HepG2 (cell line): ENCODE results near the gene B3GNT9. TPM values are rescaled to one million over a fixed set of nuclear protein-coding genes. Genes with fewer than 3 reads are reported as not detected.

ENCODE experiments used
- ATAC-seq: fragments of 200-7000 bp; cut with Tn5 transposase; 3 replicates; pipeline ENCODE4 v1.9.1; 2020; ENCODE audit warnings: mild to moderate bottlenecking, moderate library complexity
- BruUV-seq: library from RNA; stranded (reverse); fragments of 400-500 nt; replicated peaks from 2 replicates; lab custom pipeline; 2021; lab: Mats Ljungman, UMichigan
- CTCF ChIA-PET: fragments of 300-600 bp; formaldehyde crosslinking; extraction: SDS; loops from one replicate; lab custom pipeline; 2021; ENCODE audit warnings: low total read pairs, inconsistent platforms, low intra/inter-chr PET ratio; lab: Yijun Ruan, JAX
- POLR2A ChIA-PET: fragments of 350-600 bp; sonication (Branson Sonifier 250); formaldehyde crosslinking; loops from one replicate; lab custom pipeline; 2020; ENCODE audit warnings: antibody characterized with exemption, inconsistent platforms; lab: Yijun Ruan, JAX
- DNase-seq: peaks from one replicate; pipeline ENCODE4 v3.0.0-alpha.2; 2015; ENCODE audit warnings: low spot score
- FAIRE-seq: peaks from 3 replicates; lab custom pipeline; 2011; peaks lifted over from hg19 to GRCh38; lab: Jason Lieb, UNC
- H2AFZ ChIP-seq: one replicate; pipeline ENCODE4 v1.6.1; 2011; ENCODE audit warnings: low read length, inconsistent platforms
- H3K27ac ChIP-seq: fragments of 300-600 bp; 3 replicates; pipeline ENCODE4 v1.8.0; 2011; ENCODE audit warnings: mixed run types, mild to moderate bottlenecking, mixed read lengths, low read length, inconsistent platforms; ENCODE audit not compliant: insufficient read depth; ENCODE audit errors: extremely low read length
- H3K27me3 ChIP-seq, 2 experiments: fragments of 200-600 bp in 1 of 2; 2 replicates in 1 of 2; 3 replicates in 1 of 2; pipeline versions ENCODE4 v1.6.0 to v1.8.0; 2011; ENCODE audit warnings: low read length in 2 of 2, mild to moderate bottlenecking in 2 of 2, moderate library complexity in 2 of 2, inconsistent platforms in 1 of 2; ENCODE audit not compliant: insufficient read depth in 2 of 2, control insufficient read depth in 1 of 2
- H3K36me3 ChIP-seq, 2 experiments: fragments of 200-600 bp in 1 of 2; replicated peaks in 1 of 2; 2 replicates in 1 of 2; 3 replicates in 1 of 2; pipeline versions ENCODE4 v1.5.1 to v1.8.0; 2011; ENCODE audit warnings: low read length in 2 of 2, inconsistent platforms in 1 of 2; ENCODE audit not compliant: insufficient read depth in 2 of 2, control insufficient read depth in 1 of 2
- H3K4me1 ChIP-seq: 2 replicates; pipeline ENCODE4 v1.5.1; 2012; ENCODE audit warnings: low read length, inconsistent platforms; ENCODE audit not compliant: insufficient read depth
- H3K4me2 ChIP-seq: 2 replicates; pipeline ENCODE4 v1.6.0; 2011; ENCODE audit warnings: low read depth, low read length, inconsistent platforms
- H3K4me3 ChIP-seq, 3 experiments: fragments of 200-600 bp in 1 of 3; sonication (generic), shearing (Covaris generic) in 1 of 3; replicated peaks in 1 of 3; 2 replicates each; pipeline ENCODE4 v1.5.1; 2011 to 2016; ENCODE audit warnings: low read length in 3 of 3, inconsistent platforms in 2 of 3, low read depth in 2 of 3, mild to moderate bottlenecking in 2 of 3, control low read depth in 1 of 3, mixed read lengths in 1 of 3; ENCODE audit not compliant: insufficient read depth in 1 of 3
- H3K79me2 ChIP-seq: one replicate; pipeline ENCODE4 v1.6.1; 2011; ENCODE audit warnings: low read length, inconsistent platforms; ENCODE audit not compliant: insufficient read depth
- H3K9ac ChIP-seq: 2 replicates; pipeline ENCODE4 v1.6.0; 2011; ENCODE audit warnings: mild to moderate bottlenecking, low read depth, low read length, inconsistent platforms; ENCODE audit not compliant: insufficient read depth
- H3K9me3 ChIP-seq: 2 replicates; pipeline ENCODE4 v1.5.1; 2012; ENCODE audit warnings: mild to moderate bottlenecking, low read length
- H4K20me1 ChIP-seq: 2 replicates; pipeline ENCODE4 v1.6.0; 2011; ENCODE audit warnings: inconsistent platforms, mild to moderate bottlenecking, low read length, moderate library complexity; ENCODE audit not compliant: insufficient read depth
- ARHGAP35 ChIP-seq: sonication (generic); formaldehyde crosslinking; IDR thresholded peaks from 2 replicates; pipeline ENCODE4 v1.9.0; 2022; ENCODE audit warnings: mild to moderate bottlenecking, inconsistent platforms, moderate library complexity, missing genetic modification reagents, borderline replicate concordance
- CBX5 ChIP-seq: sonication (generic); formaldehyde crosslinking; IDR thresholded peaks from 2 replicates; pipeline ENCODE4 v1.4.0; 2020; ENCODE audit warnings: missing genetic modification reagents, borderline replicate concordance
- FOSL2 ChIP-seq: sonication (generic); formaldehyde crosslinking; IDR thresholded peaks from 2 replicates; pipeline ENCODE4 v1.4.0; 2020; ENCODE audit warnings: missing genetic modification reagents
- LBX2 ChIP-seq: sonication (generic); formaldehyde crosslinking; IDR thresholded peaks from 2 replicates; pipeline ENCODE4 v1.5.0; 2020; ENCODE audit warnings: missing genetic modification reagents, mild to moderate bottlenecking, borderline replicate concordance
- MAFK ChIP-seq, 2 experiments: IDR thresholded peaks in 1 of 2; conservative IDR thresholded peaks in 1 of 2; 2 replicates each; pipeline ENCODE4 v1.6.1; 2011; ENCODE audit warnings: improper control_type of control experiment in 2 of 2, low read length in 2 of 2
- PHF8 ChIP-seq: sonication (generic); formaldehyde crosslinking; IDR thresholded peaks from 2 replicates; pipeline ENCODE4 v1.5.0; 2020; ENCODE audit warnings: missing genetic modification reagents
- RCOR2 ChIP-seq: IDR thresholded peaks from 2 replicates; pipeline ENCODE4 v1.6.1; 2016; ENCODE audit warnings: missing biosample characterization, missing genetic modification reagents
- SNAPC2 ChIP-seq: sonication (generic); formaldehyde crosslinking; IDR thresholded peaks from 2 replicates; pipeline ENCODE4 v1.8.1; 2022; ENCODE audit warnings: mild to moderate bottlenecking, missing genetic modification reagents
- TOPORS ChIP-seq: sonication (generic); formaldehyde crosslinking; IDR thresholded peaks from 2 replicates; pipeline ENCODE4 v1.8.0; 2023; ENCODE audit warnings: mild to moderate bottlenecking, missing genetic modification reagents
- ZFP36L2 ChIP-seq: sonication (generic); formaldehyde crosslinking; IDR thresholded peaks from 2 replicates; pipeline ENCODE4 v1.4.0; 2020; ENCODE audit warnings: missing genetic modification reagents
- ZNF33B ChIP-seq: sonication (generic); formaldehyde crosslinking; IDR thresholded peaks from 2 replicates; pipeline ENCODE4 v1.5.1; 2020; ENCODE audit warnings: mild to moderate bottlenecking, missing genetic modification reagents
- ZNF407 ChIP-seq: sonication (generic); formaldehyde crosslinking; IDR thresholded peaks from one replicate; pipeline ENCODE4 v1.5.1; 2020; ENCODE audit warnings: mild to moderate bottlenecking, missing genetic modification reagents; ENCODE audit errors: not compliant biosample characterization
- ZNF501 ChIP-seq: sonication (generic); formaldehyde crosslinking; IDR thresholded peaks from 2 replicates; pipeline ENCODE4 v1.5.1; 2020; ENCODE audit warnings: mild to moderate bottlenecking, moderate library complexity, missing genetic modification reagents
- ZNF777 ChIP-seq: sonication (generic); formaldehyde crosslinking; IDR thresholded peaks from 2 replicates; pipeline ENCODE4 v1.4.0; 2020; ENCODE audit warnings: missing genetic modification reagents
- WGBS: methylation state at CpG from one replicate; pipeline ENCODE4 v1.1.6; 2017; ENCODE audit warnings: low lambda C conversion rate; 5-methylcytosine and 5-hydroxymethylcytosine counted together
- in situ Hi-C: cut with HindIII; loops from 2 replicates; pipeline ENCODE4 v1.10.0; 2017; ENCODE audit warnings: low pct_unique_long_range_greater_than_20kb; ENCODE audit not compliant: extremely low pct_ligation_motif_present
- intact Hi-C: fragments of 100-400 bp; cut with micrococcal nuclease; formaldehyde crosslinking; loops from one replicate; pipeline ENCODE4 v1.10.0; 2022; ENCODE audit not compliant: unreplicated experiment
- polyA plus RNA-seq, 8 experiments: library from polyadenylated mRNA; depleted of rRNA in 3 of 8; stranded (reverse) in 7 of 8; unstranded in 1 of 8; fragments of >200 nt; fragmentation: Illumina TruSeq in 4 of 8; extraction: Trizol in 4 of 8; gene quantifications; 2 replicates each; pipeline versions ENCODE4 v1.2.1 to v1.2.3, GENCODE V29; 2011 to 2016; ENCODE audit warnings: low read depth in 4 of 8, missing spikeins in 1 of 8, mixed read lengths in 1 of 8; ENCODE audit not compliant: insufficient read depth in 1 of 8
- total RNA-seq, 5 experiments: library from RNA; depleted of rRNA; stranded (reverse); fragments of >200 nt; fragmentation: Illumina TruSeq; extraction: Trizol; gene quantifications; 2 replicates each; pipeline ENCODE4 v1.2.3, GENCODE V29; 2016; ENCODE audit warnings: low read depth in 1 of 5

Gene B3GNT9
- total and polyA plus RNA-seq, 2 of the 13 experiments (the other 11 are each of a cell fraction or from before 2014, with no cell fraction given): 1.5 to 3.1 TPM

- TF ChIP-seq CBX5 (CRISPR knock-in tag): peak; percentile 95; the same call in 1 of the 2 replicates
- TF ChIP-seq FOSL2 (CRISPR knock-in tag): peak; percentile 77
- TF ChIP-seq ZNF501: peak; percentile 64
- peak; percentile 96 for TF ChIP-seq ZFP36L2 (CRISPR knock-in tag)
- TF ChIP-seq ZNF33B (CRISPR knock-in tag): peak; percentile 75; the same call in 1 of the 2 replicates
- TF ChIP-seq ARHGAP35 (CRISPR knock-in tag): peak; percentile 61; the same call in 1 of the 2 replicates
- TF ChIP-seq SNAPC2 (CRISPR knock-in tag): 0 out of 2 replicates have a peak, but pooled peaks have one; percentile 27
Measured at GRCh38 chr16:67184995-67185650, 34.3 kb upstream of the B3GNT9 start (continued).

GRCh38 chr16:67184453-67184994, 33.7 kb upstream of the B3GNT9 start:
- H2AFZ ChIP-seq: no peak overlapping the region
- ATAC-seq: peak; percentile 50
- peak overlapping the region; percentile 82 for H3K27ac ChIP-seq
- no peaks in the 10 kb centered on the region for H3K79me2 ChIP-seq
- H3K9ac ChIP-seq: peak overlapping the region; percentile 93
- no TSS peak for BruUV-seq
- H3K4me3 ChIP-seq: peak overlapping the region; percentile 72 to 98 (median 82)
- no peaks in the 10 kb centered on the region for H4K20me1 ChIP-seq
- no peak for FAIRE-seq
- intact Hi-C loops (no loop called here), in situ Hi-C loops (no loop called here)
- peaks cover 43% of the 10 kb centered on the region for H3K4me1 ChIP-seq
- 45% methylated on average over 20 of the region's 59 CpGs for WGBS
- no peak for DNase-seq
- H3K27me3 ChIP-seq: peaks cover 6 to 7% of the 10 kb centered on the region in 2 experiments; a peak in 2 of 5 replicates
- no peaks in the 10 kb centered on the region for H3K36me3 ChIP-seq
- ChIA-PET POLR2A (interaction anchor here (1.0 to 2.8 kb wide), 9 partner anchors 11 to 166 kb away, joined by 4 to 18 read pairs (median 5); partner anchors contain the start of genes CBFB, FBXL8, FHOD1 and NOL3), CTCF (interaction anchor here (0.8 to 2.7 kb wide), 6 partner anchors 10 to 229 kb away, joined by 3 to 28 read pairs (median 4); no protein-coding TSS in a partner anchor)
- H3K4me2 ChIP-seq: peak overlapping the region; percentile 96
- H3K9me3 ChIP-seq: no peaks in the 10 kb centered on the region
- TF ChIP-seq ZNF777 (CRISPR knock-in tag) (peak; percentile 88), LBX2 (CRISPR knock-in tag) (no peak), MAFK (conservative IDR thresholded peaks at IDR 0.05 in 1 of 2, IDR thresholded peaks at IDR 0.05 in 1 of 2; ENCODE audit: low read length in 2 of 2) (no peak), TOPORS (0 out of 2 replicates have a peak, but pooled peaks have one; percentile 3), RCOR2 (no peak), ZNF407 (CRISPR knock-in tag) (no peak), PHF8 (CRISPR knock-in tag) (no peak)
